ENCODE measurements around the gene CDH12.

- TF ChIP-seq REST (IDR thresholded peaks at IDR 0.05; ENCODE audit: insufficient read depth in 1 of 2, low read depth in 2 of 2, low read length in 2 of 2) (no peak), POLR2AphosphoS5 (IDR thresholded peaks at IDR 0.05; ENCODE audit: low read depth, low read length) (no peak), TAF1 (IDR thresholded peaks at IDR 0.05; ENCODE audit: borderline replicate concordance, insufficient read depth, low read length) (no peak), SIN3A (IDR thresholded peaks at IDR 0.05; ENCODE audit: borderline replicate concordance, insufficient read depth, low read length) (no peak)
Measured at GRCh38 chr5:22079002-22079401, 774.1 kb downstream of the CDH12 start.

All from PFSK-1 (cell line).